Activated naive CD4-positive, alpha-beta T cell treated with Interleukin-2 at 50 U/mL for 16 hours (primary cell): ENCODE results near the gene CDC20.

Experiments
- DNase-seq: peaks from one replicate; pipeline ENCODE4 v3.0.0-alpha.2; 2020

The CDC20 gene

DNA sequence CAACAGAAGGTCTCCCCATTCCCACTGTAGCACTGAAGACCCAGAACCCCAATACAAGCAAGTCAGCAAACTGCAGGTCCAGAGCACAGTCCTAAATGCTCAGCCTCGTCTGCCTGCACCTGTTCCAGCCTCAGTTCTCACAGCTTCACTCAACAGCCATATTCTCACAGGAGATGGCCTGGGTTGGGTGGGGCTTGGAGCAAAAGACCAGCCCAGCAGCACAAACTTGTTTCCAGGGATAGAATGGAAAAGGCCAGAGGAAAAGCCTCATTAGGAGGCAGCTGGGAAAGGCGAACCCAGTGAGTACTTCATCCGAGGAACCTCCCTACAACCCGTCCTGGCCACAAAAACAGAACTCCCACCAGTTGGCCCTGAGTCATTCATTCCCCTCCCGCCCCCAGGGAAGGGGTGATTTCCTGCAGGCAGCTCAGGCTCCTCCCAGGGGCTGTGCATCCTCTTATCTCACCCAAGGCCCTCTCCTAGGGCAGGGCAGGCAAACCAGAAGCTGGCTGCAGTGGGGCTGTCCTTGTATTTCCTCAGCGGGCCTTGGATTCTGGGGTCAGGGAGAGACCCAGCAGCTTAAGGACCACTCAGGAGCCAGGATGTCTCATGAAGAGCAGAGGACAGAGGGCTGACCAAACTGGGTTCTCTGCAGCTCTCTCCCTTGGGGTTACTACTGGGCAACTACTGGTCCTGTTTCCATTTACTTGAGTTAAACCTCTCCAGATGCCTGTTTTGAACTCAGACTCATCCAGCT is 28.6 kb upstream of the CDC20 start:
- peak; percentile 69 for DNase-seq

DNA sequence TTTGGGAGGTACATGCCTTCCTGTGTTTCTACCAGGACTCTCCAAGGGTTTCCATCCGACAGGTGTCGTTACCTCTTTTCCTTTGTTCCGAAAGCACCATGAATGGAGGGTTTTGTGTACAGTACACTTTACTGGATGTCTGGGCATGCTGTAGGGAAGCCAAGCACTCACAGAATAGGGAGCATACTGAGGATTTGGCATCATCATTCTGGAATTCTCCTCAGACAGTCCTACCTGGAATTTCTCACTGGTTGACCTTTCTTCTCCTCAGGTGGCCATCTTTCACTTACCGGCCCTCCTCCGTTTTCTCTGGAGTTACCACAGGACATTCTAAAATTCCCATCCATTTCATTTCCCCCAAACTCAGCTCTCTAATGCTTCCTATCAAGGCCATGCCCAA is 27.1 kb upstream of the CDC20 start:
- no peak for DNase-seq

DNA sequence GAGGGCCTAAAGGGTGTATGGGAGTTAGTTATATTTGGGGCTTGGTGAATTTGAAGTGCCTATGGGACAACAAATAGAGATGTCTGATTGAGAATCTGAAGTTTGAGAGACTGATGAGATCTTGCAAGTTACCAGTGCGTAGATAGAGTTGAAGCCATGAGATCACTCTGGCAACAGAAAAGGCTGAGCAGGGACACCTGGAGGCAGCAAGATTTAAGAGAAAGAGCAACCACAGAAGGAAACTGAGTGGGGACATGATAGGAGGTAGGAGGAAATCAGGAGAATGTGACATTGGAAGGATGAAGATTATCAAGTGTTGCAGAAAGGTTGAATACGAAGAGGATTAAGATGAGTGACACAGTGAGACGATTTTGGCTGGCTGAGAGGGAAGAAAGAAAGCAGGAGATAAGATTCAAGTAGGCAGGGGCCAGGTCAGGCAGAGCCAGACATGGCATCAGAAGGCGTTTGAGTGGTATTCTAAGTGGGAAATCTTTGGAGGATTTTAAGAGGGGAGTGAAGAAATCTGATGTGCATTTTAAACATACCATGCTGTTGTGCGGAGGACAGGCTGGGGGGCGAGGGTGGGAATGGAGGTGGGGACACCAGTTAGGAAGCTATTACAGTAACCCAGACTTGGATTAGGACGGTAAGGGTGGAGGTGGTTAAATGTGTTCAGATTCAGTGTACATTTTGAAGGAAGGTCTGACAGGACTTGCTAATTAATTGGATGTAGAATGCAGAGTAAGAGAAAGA is 24.2 kb upstream of the CDC20 start:
- DNase-seq, result no peak

DNA sequence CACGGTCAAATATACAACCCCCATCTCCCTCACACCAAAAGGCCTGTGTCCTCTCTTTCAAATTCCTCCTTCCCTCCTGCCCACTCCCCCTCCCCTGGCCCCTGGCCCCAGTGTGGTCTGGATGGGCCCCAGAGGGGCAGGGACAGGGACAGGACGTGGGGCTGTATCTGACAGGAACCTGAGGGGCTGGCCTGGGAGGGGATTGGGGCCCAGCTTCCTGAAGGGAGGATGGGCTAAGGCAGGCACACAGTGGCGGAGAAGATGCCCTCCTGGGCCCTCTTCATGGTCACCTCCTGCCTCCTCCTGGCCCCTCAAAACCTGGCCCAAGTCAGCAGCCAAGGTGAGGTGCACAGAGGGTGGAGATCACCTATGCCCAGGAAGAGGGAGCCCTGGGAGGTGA is 21.2 kb upstream of the CDC20 start, which contains the start of gene MPL:
Gene MPL (plus strand): TSS at position 231 of the 400 bp plus-strand sequence. CDS start 31 bp downstream, at position 262.
- no peak for DNase-seq

DNA sequence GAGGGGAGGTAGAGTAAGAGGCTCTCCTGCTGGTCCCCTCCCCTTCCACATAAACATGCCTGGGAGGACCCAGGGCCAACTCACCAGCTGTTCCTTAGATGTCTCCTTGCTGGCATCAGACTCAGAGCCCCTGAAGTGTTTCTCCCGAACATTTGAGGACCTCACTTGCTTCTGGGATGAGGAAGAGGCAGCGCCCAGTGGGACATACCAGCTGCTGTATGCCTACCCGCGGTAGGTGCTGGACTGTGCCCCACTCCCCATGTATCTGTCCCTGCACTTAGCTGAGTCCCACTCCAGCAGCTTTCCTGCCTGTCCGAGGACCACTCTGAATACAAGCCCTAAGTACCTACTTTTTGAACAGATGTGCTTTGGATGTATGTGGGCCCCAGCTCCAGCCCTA is 20.8 kb upstream of the CDC20 start:
- DNase-seq, result no peak

DNA sequence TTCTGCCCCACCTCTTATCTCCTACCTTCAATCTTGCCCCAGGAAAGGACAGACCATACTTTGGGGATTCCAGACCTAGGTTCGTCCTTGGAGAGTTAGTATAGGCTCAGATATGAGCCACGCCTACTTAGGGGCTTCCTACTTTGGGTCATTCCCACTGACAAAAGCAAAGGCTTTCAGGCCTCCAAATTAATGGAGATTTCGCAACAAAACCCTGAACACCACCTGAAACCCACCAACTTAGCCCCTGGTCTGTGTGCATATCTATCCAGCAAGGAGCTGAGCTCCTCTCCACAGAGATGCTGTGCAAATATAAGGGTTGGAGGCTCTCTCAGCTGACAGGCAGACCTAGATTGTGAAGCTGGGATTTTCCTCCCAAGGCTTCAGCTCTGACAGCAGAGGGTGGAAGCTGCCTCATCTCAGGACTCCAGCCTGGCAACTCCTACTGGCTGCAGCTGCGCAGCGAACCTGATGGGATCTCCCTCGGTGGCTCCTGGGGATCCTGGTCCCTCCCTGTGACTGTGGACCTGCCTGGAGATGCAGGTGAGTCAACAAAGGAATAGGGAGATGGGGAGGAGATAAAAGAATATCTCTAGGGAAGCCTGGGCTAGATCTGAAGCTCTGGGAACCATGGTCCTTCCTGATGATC is 19.1 kb upstream of the CDC20 start:
- DNase-seq, result no peak

DNA sequence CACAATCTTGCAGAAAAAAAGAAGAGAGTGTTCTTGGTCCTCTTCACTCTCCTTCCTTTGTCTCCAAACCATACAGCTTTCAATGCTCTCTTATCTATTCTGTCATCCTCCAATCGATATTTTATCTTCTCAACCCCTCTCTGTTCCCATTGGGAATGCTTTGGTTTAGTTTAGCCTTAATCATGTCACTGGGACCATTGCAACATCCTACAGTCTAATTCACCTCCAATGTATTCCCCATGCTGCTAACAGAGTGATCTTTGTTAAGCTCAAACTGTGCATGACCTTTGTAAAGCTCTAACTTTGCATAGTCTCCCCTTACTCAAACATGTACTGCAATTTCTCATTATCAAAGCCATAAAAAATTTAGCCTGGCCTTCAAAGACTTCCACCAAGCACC is 18.2 kb upstream of the CDC20 start:
- DNase-seq, result no peak

DNA sequence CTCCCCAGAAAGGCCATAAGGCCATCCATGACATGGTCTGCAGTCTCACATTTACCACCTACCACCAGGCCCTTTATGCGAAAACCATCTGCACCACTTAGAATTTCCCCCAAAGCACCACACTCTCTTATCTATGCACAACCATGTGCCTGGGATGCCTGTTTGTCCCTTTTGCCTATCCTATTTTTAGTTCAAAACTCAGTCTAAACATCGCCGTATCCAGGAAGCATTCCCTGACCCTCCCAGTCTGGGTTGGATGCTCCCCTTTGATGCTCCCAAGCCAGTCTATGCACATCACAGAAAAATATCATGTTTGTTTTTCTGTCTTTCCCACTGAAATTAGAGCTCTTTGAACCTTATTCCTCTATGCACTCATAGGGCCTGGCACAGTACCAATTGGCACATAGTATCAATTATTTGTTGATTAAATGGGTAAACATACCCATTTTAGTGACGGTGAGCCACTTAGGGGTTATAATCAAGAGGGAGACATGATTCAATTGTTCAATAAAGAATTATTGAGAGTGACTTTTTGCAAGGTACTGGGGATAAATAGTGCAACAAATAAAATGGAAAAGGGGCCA is 14.4 kb upstream of the CDC20 start:
- no peak for DNase-seq

DNA sequence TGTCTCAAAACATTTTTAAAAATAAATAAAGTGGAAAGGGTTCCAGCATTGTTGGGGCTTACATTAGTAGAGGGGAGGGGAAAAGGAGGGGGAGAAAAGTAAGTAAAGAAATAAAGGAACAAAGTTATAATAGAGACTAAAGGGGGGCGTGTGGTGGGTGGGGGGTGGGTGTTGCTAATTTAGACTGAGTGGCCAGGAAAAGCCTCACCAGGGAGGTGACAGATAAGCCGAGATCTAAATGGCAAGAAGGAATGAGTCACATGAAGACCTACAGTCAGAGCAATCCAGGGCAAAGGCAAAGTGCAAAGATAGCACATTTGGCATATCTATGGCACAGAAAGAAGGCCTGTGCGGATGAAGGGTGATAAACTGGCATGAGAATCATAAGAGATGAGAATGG is 13.7 kb upstream of the CDC20 start:
- no peak for DNase-seq

DNA sequence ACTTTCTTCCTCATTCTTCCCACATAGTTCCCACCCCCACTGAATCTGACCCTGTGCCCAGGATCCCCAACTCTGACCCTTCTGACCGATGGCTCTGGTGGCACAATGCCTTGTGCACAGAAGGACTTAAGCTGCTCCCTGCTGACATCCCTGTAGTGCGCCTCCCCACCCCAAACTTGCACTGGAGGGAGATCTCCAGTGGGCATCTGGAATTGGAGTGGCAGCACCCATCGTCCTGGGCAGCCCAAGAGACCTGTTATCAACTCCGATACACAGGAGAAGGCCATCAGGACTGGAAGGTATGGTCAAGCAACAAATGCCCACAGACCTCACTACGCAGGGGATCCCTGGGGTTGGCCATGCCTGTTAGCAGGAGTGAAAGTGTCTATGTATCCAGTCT is 12.1 kb upstream of the CDC20 start:
- DNase-seq, result no peak

DNA sequence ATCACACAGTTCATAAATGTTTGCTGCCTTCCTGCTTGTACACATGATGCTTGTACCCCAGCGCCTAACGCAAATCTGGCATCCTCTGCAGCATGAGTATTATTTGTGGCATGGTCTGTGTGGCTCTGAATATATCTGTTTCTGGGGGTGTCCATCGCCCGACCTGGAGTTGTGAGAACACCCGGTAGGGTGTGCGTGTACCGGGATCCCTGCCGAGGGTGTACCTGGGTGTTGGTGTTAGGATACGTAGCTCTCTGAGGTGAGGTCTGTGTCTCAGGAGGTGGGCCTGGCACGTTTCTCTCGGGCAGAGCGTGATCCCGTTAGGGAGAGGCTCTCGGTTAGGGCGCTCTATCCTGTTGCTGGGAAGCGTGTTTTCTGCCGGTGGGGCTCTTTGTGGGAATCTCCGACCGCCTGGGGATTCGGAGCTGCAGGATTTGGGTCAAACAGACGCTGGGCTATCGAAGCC is 10.4 kb upstream of the CDC20 start:
- DNase-seq, result no peak

DNA sequence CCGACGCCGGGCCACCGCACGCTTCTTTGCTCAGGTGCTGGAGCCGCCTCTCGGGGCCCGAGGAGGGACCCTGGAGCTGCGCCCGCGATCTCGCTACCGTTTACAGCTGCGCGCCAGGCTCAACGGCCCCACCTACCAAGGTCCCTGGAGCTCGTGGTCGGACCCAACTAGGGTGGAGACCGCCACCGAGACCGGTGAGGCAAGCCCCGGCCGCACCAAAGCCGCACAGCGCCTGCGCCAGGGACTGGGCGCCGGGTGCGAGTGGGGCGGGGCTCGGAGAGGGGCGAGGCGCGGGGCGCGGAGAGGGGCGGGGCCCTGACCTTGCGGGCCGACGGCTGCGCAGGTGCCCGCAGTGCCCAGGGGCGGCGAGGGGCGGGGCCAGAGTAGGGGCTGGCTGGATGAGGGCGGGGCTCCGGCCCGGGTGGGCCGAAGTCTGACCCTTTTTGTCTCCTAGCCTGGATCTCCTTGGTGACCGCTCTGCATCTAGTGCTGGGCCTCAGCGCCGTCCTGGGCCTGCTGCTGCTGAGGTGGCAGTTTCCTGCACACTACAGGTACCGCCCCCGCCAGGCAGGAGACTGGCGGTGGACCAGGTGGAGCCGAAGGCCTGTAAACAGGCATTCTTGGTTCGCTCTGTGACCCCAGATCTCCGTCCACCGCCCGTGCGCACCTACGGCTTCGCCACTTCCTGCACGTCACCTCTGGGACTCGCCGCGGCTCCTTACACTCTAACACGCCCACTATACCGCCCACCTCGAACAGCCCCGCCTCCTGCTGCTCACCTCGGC is 9.8 kb upstream of the CDC20 start:
- DNase-seq, result peak; percentile 47

DNA sequence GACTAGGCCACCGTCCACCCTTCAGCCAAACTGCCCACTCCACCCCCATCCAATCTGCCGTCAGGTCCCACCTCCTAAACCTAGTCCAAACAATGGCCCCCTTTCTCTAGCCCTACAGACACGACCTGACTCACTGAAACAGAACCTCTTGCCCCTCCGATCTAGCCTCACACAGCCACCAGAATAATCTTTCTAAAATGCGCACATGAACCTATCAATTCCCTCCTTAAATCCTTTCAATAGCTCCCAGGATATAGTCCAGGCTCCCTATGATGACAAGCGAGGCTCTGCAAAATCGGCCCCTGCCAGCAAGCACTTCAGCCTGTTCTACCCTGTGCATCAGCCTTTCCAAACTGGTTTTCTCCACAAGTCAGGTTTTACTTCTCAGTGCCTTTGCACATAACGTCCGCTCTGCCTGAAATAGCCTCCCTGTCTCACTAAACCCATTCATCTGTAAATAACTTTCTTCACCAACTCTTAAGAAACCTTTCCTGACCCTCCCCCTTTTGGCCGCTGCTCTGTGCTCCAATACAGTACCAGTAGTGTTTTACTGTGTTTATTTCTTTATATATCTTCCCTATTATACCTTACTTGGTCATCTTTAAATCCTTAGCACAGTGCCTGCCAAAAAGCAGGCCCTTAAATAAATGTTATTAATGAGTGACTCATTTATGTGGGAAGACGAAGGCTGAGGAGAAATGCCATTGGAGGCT is 9.0 kb upstream of the CDC20 start:
- DNase-seq, result no peak

DNA sequence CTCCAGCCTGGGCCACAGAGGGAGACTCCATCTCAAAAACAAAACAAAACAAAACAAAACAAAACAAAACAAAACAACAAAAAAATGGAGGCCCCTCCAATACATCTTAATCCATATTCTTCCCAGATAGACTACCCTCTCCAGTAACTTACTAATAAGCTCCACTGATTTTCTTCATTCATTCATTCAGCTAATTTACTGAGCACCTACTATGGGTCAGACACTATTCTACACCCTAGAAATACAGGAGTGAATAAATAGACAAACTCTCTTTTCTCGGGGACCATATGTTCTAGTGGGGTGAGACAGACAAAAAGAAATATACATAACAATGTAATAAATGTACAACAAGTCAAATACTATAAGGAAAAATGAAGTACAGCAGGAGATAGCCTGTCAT is 7.8 kb upstream of the CDC20 start:
- DNase-seq, result no peak

DNA sequence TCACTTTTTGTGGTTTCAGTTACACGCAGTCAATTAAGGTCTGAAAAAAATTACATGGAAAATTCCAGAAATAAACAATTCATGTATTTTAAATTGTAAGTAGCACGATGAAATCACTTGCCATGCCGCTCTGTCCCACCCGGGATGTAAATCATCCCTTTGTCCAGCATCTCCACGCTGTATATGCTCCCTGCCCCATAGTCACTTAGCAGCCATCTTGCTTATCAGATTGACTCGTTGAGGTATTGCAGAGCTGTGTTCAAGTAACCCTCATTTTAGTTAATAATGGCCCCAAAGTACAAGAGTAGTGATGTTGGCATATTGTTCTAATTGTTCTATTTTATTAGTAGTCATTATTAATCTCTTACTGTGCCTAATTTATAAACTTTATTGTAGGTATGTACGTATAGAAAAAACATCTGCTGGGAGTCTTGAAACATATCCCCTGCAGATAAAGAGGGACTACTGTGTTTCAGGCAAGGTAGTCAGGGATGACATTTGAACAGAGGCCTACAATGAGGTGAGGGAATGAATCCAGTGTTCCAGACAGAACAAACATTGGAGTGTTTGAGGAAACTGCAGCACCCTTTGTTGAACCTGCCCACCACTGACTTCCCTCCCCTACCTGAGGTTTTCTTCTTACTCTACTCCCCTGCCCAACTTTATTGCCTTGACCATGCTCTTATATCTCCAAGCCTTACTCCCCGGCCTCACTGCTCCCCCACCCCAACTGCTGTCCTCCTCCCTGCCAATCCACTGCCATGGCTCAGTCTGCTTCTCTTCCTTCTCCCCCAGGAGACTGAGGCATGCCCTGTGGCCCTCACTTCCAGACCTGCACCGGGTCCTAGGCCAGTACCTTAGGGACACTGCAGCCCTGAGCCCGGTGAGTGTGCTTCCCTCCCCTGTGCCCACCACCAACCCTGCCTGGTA is 7.1 kb upstream of the CDC20 start:
- DNase-seq, result no peak

DNA sequence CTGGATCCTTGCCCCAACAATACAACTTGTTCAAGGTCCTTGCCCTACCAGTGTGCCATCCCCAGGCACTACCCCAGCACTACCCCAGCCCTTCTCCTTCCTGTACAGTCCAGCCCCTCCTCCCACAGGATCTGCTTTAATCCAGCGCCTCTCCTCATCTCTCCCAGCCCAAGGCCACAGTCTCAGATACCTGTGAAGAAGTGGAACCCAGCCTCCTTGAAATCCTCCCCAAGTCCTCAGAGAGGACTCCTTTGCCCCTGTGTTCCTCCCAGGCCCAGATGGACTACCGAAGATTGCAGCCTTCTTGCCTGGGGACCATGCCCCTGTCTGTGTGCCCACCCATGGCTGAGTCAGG is 6.5 kb upstream of the CDC20 start:
- no peak for DNase-seq

DNA sequence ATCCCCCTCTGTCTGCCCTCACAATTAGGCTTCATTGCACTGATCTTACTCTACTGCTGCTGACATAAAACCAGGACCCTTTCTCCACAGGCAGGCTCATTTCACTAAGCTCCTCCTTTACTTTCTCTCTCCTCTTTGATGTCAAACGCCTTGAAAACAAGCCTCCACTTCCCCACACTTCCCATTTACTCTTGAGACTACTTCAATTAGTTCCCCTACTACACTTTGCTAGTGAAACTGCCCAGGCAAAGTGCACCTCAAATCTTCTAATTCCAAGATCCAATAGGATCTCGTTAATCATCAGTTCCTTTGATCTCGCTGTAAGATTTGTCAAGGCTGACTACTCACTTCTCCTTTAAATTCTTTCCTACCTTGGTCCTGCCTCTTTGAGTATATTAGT is 5.9 kb upstream of the CDC20 start:
- no peak for DNase-seq

DNA sequence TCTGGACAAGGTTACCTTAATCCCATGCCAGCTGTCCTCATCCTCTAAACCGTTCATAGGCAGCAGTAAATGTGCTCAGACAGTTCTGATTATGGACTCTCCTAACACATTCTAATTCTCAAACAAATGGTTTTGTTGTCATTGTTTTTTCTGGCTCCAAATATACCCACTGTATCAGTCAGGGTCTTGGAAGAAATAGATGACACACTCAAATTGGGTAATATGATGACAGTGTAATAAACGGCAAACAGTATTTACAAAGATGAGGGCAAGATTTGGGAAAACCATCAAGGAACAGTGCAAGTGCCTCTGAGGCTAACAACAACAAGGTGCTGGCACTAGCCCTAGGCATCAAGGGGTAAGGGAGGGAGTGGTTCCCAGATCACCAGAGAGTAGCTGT is 4.3 kb upstream of the CDC20 start:
- DNase-seq, result no peak

DNA sequence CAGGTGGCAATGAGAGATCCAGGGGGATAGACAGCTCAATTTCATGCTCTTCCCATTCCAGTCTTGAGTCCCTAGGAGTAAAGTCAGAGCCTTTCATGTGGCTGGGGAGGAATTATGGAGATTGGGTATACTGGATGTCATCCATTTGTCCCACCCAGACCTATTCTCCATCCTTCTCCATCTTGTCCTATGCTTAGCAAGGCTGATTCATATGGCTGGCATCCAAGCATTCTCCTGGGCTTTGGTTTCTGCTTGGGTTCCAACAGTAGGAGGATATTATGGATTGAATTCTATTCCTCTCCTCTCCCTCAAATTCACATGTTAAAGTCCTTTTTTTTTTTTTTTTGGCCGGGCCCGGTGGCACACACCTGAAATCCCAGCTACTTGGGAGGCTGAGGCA is 3.8 kb upstream of the CDC20 start:
- DNase-seq, result no peak

DNA sequence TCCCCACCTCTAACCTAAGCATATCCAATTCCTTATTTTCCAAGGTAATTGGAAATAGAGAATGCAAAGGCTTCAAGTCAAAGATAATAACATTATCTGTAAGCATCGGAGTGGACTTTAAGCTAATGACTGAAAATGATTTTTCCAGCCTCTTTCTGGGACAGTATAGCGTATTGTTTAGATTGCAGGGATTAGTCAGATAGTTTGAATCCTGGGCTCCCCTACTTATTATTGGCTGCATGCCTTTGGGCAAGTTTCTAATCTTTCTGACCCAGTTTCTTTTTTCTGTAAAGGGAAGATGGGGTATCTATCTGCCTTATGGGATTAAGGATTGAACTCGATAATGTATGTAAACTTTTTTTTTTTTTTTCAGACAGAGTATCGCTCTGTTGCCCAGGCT is 1.5 kb upstream of the CDC20 start:
- DNase-seq, result no peak
